Spleen (tissue), 11 donors: ENCODE measurements around the gene CATSPERB. TPM values are rescaled to one million over a fixed set of nuclear protein-coding genes. Genes with fewer than 3 reads are reported as not detected.

Source experiments
- DNase-seq: peaks from one replicate; pipeline ENCODE4 v3.0.0-alpha.2; 2020
- H3K27ac ChIP-seq, 8 donors: fragments of 200-600 bp; sonication (generic) in 7 of 8; 1 replicate in 4 of 8; 2 replicates in 4 of 8; pipeline versions ENCODE4 v1.5.0 to v1.8.0; 2016 to 2021; ENCODE audit warnings: inconsistent platforms in 4 of 8, mild to moderate bottlenecking in 4 of 8, moderate library complexity in 1 of 8
- H3K27me3 ChIP-seq, 7 donors: fragments of 200-600 bp; sonication (generic) in 6 of 7; replicated peaks in 1 of 7; 1 replicate in 4 of 7; 2 replicates in 3 of 7; pipeline versions ENCODE4 v1.5.0 to v1.8.0; 2016 to 2021; ENCODE audit warnings: inconsistent platforms in 3 of 7, mild to moderate bottlenecking in 1 of 7
- H3K36me3 ChIP-seq, 6 donors: fragments of 200-600 bp; sonication (generic) in 5 of 6; 1 replicate in 4 of 6; 2 replicates in 2 of 6; pipeline versions ENCODE4 v1.5.0 to v1.8.0; 2016 to 2021; ENCODE audit warnings: inconsistent platforms in 2 of 6
- H3K4me1 ChIP-seq, 6 donors: fragments of 200-600 bp; sonication (generic) in 5 of 6; 1 replicate in 3 of 6; 2 replicates in 3 of 6; pipeline versions ENCODE4 v1.5.0 to v1.8.0; 2016 to 2021; ENCODE audit warnings: inconsistent platforms in 3 of 6
- H3K4me3 ChIP-seq, 8 donors: fragments of 200-600 bp; sonication (generic) in 7 of 8; 1 replicate in 4 of 8; 2 replicates in 4 of 8; pipeline versions ENCODE4 v1.5.0 to v1.8.0; 2016 to 2021; ENCODE audit warnings: inconsistent platforms in 4 of 8, mild to moderate bottlenecking in 4 of 8, moderate library complexity in 2 of 8
- H3K9me3 ChIP-seq, 8 donors: fragments of 200-600 bp; sonication (generic) in 7 of 8; 1 replicate in 4 of 8; 2 replicates in 4 of 8; pipeline versions ENCODE4 v1.5.0 to v1.8.0; 2016 to 2021; ENCODE audit warnings: inconsistent platforms in 4 of 8
- POLR2A ChIP-seq, 3 donors: fragments of 450-650 bp; IDR thresholded peaks; one replicate each; pipeline ENCODE4 v1.5.1; 2017; ENCODE audit warnings: antibody characterized with exemption in 3 of 3, mild to moderate bottlenecking in 1 of 3
- POLR2AphosphoS5 ChIP-seq, 3 donors: sonication (generic); formaldehyde crosslinking; IDR thresholded peaks; one replicate each; pipeline ENCODE4 v1.5.1; 2017; ENCODE audit warnings: antibody characterized with exemption in 3 of 3
- WGBS, 5 donors: extraction: QIAGEN DNeasy Blood & Tissue Kit in 3 of 5; methylation state at CpG; one replicate each; pipeline versions ENCODE4 v1.1.5 to v1.1.7; 2013 to 2018; 5-methylcytosine and 5-hydroxymethylcytosine counted together
- intact Hi-C: fragments of 100-400 bp; cut with DNase I; formaldehyde crosslinking; loops from one replicate; pipeline ENCODE4 v1.15.0; 2023; ENCODE audit warnings: low total_unique reads
- polyA plus RNA-seq, 3 donors: library from polyadenylated mRNA; stranded (reverse); fragments of 200-250 nt; gene quantifications; one replicate each; pipeline ENCODE4 v1.2.1, GENCODE V29; 2013
- total RNA-seq, 7 donors: library from RNA; depleted of rRNA in 3 of 7; stranded (reverse); fragments of >200 nt in 3 of 7; fragmentation: NEBNext Ultra II Directional in 4 of 7; extraction: Animal tissue kit (Norgen Biotek cat#: 25700) in 4 of 7; gene quantifications; one replicate each; pipeline versions ENCODE4 v1.1.0 to v1.2.1, GENCODE V29; 2016 to 2021
- TF ChIP-seq, protein P1 (sequence below), 11 experiments: fragments of 200-600 bp in 7 of 11; fragments of 450-650 bp in 4 of 11; sonication (generic) in 4 of 11; IDR thresholded peaks in 8 of 11; conservative IDR thresholded peaks in 3 of 11; 1 replicate in 7 of 11; 2 replicates in 4 of 11; pipeline versions ENCODE4 v1.4.0 to v1.8.0; 2016 to 2021; ENCODE audit warnings: antibody characterized with exemption in 11 of 11, inconsistent platforms in 4 of 11, mild to moderate bottlenecking in 1 of 11
- donor health status: healthy with polysubstance abuse.
- donor health status: DM: no; HTN: no; CAD: no; lungs with moderate emphysema.
- donor health status: DM: no; HTN: no; CAD: no.
- donor health status: Bipolar disorder and iron deficiency.
- donor health status: healthy.
- donor health status: DM: no; HTN: no; CAD: no.
- donor health status: DM: yes; HTN: yes; CAD: no.

Gene CATSPERB
- total and polyA plus RNA-seq, 10 donors: 0.10 to 6.8 (median 1.9) TPM

DNA sequence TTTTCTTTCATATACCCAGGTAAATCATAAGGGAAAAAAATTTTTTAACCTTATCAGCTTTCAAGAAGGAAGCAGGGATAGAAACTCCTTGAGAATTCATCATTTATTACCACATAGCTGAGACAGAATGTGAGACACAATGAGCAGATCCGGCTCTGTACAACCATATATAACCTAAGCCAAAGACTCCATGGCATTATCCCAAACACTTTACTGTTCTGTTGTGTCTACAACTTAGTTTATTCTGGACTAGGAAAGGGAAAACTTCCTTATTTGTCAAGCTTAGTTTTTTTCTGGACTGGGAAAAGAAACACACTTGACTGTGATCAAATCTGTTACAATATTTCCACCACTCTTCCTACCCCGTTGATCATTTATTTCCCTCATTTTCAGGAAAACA, 38.3 kb upstream of the CATSPERB start:
- intact Hi-C loops: no loop called here
- no peaks in the 10 kb centered on the region for H3K27me3 ChIP-seq
- H3K4me1 ChIP-seq: peaks cover 0 to 13% (median 4%) of the 10 kb centered on the region in 6 donors
- WGBS, 5 donors: 84 to 93% (median 89%) methylated on average over 2 of the region's 2 CpGs
- no peak overlapping the region for H3K4me3 ChIP-seq
- H3K36me3 ChIP-seq: no peaks in the 10 kb centered on the region
- TF ChIP-seq POLR2A (IDR thresholded peaks at IDR 0.05): no peak
- no peak for DNase-seq
- H3K27ac ChIP-seq: no peak overlapping the region
- peaks cover 0 to 5% (median 0%) of the 10 kb centered on the region in 8 donors for H3K9me3 ChIP-seq

GRCh38 chr14:91755570-91756295, 23.8 kb upstream of the CATSPERB start:
- TF ChIP-seq, protein P1, sequence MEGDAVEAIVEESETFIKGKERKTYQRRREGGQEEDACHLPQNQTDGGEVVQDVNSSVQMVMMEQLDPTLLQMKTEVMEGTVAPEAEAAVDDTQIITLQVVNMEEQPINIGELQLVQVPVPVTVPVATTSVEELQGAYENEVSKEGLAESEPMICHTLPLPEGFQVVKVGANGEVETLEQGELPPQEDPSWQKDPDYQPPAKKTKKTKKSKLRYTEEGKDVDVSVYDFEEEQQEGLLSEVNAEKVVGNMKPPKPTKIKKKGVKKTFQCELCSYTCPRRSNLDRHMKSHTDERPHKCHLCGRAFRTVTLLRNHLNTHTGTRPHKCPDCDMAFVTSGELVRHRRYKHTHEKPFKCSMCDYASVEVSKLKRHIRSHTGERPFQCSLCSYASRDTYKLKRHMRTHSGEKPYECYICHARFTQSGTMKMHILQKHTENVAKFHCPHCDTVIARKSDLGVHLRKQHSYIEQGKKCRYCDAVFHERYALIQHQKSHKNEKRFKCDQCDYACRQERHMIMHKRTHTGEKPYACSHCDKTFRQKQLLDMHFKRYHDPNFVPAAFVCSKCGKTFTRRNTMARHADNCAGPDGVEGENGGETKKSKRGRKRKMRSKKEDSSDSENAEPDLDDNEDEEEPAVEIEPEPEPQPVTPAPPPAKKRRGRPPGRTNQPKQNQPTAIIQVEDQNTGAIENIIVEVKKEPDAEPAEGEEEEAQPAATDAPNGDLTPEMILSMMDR (IDR thresholded peaks at IDR 0.05 in 8 of 11, conservative IDR thresholded peaks at IDR 0.05 in 3 of 11): no peak
- TF ChIP-seq POLR2A (IDR thresholded peaks at IDR 0.05): no peak
- TF ChIP-seq POLR2AphosphoS5 (IDR thresholded peaks at IDR 0.05): no peak
- intact Hi-C loops: no loop called here
- 51 to 69% (median 57%) methylated on average over 4 of the region's 4 CpGs for WGBS, 5 donors
- Histone ChIP-seq H3K4me3 (no peak overlapping the region), H3K27me3 (no peaks in the 10 kb centered on the region), H3K9me3 (peaks cover 0 to 18% (median 15%) of the 10 kb centered on the region in 8 donors), H3K27ac (no peak overlapping the region), H3K4me1 (no peaks in the 10 kb centered on the region), H3K36me3 (peaks cover 0 to 9% (median 0%) of the 10 kb centered on the region in 6 donors)
- no peak for DNase-seq

GRCh38 chr14:91754819-91755218, 22.9 kb upstream of the CATSPERB start:
- Histone ChIP-seq H3K9me3 (peaks cover 0 to 9% (median 6%) of the 10 kb centered on the region in 8 donors), H3K27ac (no peak overlapping the region), H3K4me3 (no peak overlapping the region), H3K27me3 (no peaks in the 10 kb centered on the region), H3K36me3 (peaks cover 0 to 5% (median 0%) of the 10 kb centered on the region in 6 donors), H3K4me1 (no peaks in the 10 kb centered on the region)
- no peak for DNase-seq
- 58 to 71% (median 67%) methylated on average over 1 of the region's 1 CpG for WGBS, 5 donors
- intact Hi-C loops: no loop called here
- no peak for TF ChIP-seq POLR2AphosphoS5 (IDR thresholded peaks at IDR 0.05)
- TF ChIP-seq POLR2A (IDR thresholded peaks at IDR 0.05): no peak
- TF ChIP-seq, protein P1 (IDR thresholded peaks at IDR 0.05 in 8 of 11, conservative IDR thresholded peaks at IDR 0.05 in 3 of 11): no peak

- intact Hi-C loops: no loop called here
- Histone ChIP-seq H3K27me3 (no peaks in the 10 kb centered on the region), H3K36me3 (peaks cover 0 to under 1% (median 0%) of the 10 kb centered on the region in 6 donors), H3K27ac (no peak overlapping the region), H3K4me3 (no peak overlapping the region), H3K9me3 (peaks cover 0 to 2% (median under 1%) of the 10 kb centered on the region in 8 donors), H3K4me1 (no peaks in the 10 kb centered on the region)
- TF ChIP-seq, protein P1 (IDR thresholded peaks at IDR 0.05 in 8 of 11, conservative IDR thresholded peaks at IDR 0.05 in 3 of 11): no peak
- no peak for TF ChIP-seq POLR2A (IDR thresholded peaks at IDR 0.05)
- no peak for TF ChIP-seq POLR2AphosphoS5 (IDR thresholded peaks at IDR 0.05)
- 63 to 88% (median 75%) methylated on average over 1 of the region's 1 CpG for WGBS, 5 donors
- no peak for DNase-seq
Measured at GRCh38 chr14:91754185-91754584, 22.3 kb upstream of the CATSPERB start.
